COLO668 (cell line): Measurements from ENCODE around the gene CCDC39.
A peak's percentile ranks its signal among the peaks of the same experiment; 100 is the strongest.

Source experiments
- DNase-seq: peaks from one replicate; lab custom pipeline; 2025; ENCODE audit not compliant: unreplicated experiment; lab: John Stamatoyannopoulos, UW

The CCDC39 gene

GRCh38 chr3:180679178-180680096, at the start of gene CCDC39:
Gene CCDC39 (minus strand): TSS chr3:180679489. CDS start chr3:180679380, 109 bp downstream.
- peak; percentile 81 for DNase-seq

- DNase-seq, result no peak
Observed at GRCh38 chr3:180720012-180720411, 40.7 kb upstream of the CCDC39 start.

- DNase-seq, result no peak
Observed at GRCh38 chr3:180707896-180708295, 28.6 kb upstream of the CCDC39 start.

- no peak for DNase-seq
Observed at GRCh38 chr3:180705619-180706018, 26.3 kb upstream of the CCDC39 start.

- DNase-seq, result no peak
Observed at GRCh38 chr3:180704532-180704931, 25.2 kb upstream of the CCDC39 start.

GRCh38 chr3:180700941-180701340, 21.7 kb upstream of the CCDC39 start:
- DNase-seq, result no peak

GRCh38 chr3:180698760-180699270, 19.5 kb upstream of the CCDC39 start:
- no peak for DNase-seq

- DNase-seq, result no peak
Observed at GRCh38 chr3:180694321-180694720, 15.0 kb upstream of the CCDC39 start.

- no peak for DNase-seq
Observed at GRCh38 chr3:180693656-180694055, 14.4 kb upstream of the CCDC39 start.

- no peak for DNase-seq
Observed at GRCh38 chr3:180690061-180690460, 10.8 kb upstream of the CCDC39 start.

- DNase-seq, result no peak
Observed at GRCh38 chr3:180684807-180685206, 5.5 kb upstream of the CCDC39 start.

- no peak for DNase-seq
Observed at GRCh38 chr3:180683816-180684215, 4.5 kb upstream of the CCDC39 start.

GRCh38 chr3:180680097-180680430, 775 bp upstream of the CCDC39 start:
- DNase-seq, result no peak

GRCh38 chr3:180678231-180678630, 1.1 kb downstream of the CCDC39 start:
- no peak for DNase-seq

- DNase-seq, result no peak
Observed at GRCh38 chr3:180661444-180661843, 17.8 kb downstream of the CCDC39 start.

- no peak for DNase-seq
Observed at GRCh38 chr3:180657094-180657493, 22.2 kb downstream of the CCDC39 start.

GRCh38 chr3:180656406-180656805, 22.9 kb downstream of the CCDC39 start:
- no peak for DNase-seq

GRCh38 chr3:180646187-180646790, 33.0 kb downstream of the CCDC39 start:
- DNase-seq, result no peak

- no peak for DNase-seq
Observed at GRCh38 chr3:180640987-180641386, 38.3 kb downstream of the CCDC39 start.

- no peak for DNase-seq
Observed at GRCh38 chr3:180633722-180634121, 45.6 kb downstream of the CCDC39 start.

- no peak for DNase-seq
Observed at GRCh38 chr3:180631317-180631716, 48.0 kb downstream of the CCDC39 start.

GRCh38 chr3:180630371-180630770, 48.9 kb downstream of the CCDC39 start:
- no peak for DNase-seq
